Stimulated activated CD4-positive, alpha-beta T cell treated with anti-CD3 and anti-CD28 coated beads, Interleukin-4, amount 100 ng/mL, for 24 hours (primary cell): ENCODE measurements around the gene E2F4.

Source experiments
- DNase-seq: peaks from one replicate; pipeline ENCODE4 v3.0.0-alpha.2; 2020

The E2F4 gene, protein sequence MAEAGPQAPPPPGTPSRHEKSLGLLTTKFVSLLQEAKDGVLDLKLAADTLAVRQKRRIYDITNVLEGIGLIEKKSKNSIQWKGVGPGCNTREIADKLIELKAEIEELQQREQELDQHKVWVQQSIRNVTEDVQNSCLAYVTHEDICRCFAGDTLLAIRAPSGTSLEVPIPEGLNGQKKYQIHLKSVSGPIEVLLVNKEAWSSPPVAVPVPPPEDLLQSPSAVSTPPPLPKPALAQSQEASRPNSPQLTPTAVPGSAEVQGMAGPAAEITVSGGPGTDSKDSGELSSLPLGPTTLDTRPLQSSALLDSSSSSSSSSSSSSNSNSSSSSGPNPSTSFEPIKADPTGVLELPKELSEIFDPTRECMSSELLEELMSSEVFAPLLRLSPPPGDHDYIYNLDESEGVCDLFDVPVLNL

DNA sequence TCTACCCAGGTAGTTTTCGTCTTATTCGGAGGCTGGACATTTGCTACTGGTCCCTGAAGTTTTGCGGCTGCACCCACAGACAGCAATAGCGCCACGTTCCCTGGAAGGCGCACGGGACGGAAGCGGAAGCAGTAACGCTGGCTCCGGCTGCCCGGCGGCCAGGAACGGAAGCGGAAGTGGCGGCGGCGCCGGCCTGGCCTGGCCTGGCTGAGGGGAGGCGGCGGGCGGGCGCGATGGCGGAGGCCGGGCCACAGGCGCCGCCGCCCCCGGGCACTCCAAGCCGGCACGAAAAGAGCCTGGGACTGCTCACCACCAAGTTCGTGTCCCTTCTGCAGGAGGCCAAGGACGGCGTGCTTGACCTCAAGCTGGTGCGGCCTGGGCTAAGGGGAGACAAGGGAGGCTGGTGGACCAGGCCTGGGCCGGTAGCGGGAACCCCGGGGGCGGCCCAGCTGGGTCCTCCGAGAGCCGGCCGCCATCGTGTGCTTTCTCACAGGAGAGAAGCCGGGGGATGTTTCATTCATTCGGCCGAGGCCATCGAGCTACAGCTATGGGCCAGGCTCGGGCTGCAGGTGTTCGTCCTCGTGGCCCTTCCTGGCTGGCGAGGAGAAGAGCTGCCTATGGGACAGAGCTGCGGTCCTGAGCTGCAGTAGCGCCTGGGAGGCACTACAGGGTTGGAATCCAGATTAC is at the start of gene E2F4:
E2F4 (plus strand) TSS at position 161 of the 687 bp plus-strand sequence; CDS start at position 234, 73 bp downstream.
- DNase-seq = peak; percentile 90

DNA sequence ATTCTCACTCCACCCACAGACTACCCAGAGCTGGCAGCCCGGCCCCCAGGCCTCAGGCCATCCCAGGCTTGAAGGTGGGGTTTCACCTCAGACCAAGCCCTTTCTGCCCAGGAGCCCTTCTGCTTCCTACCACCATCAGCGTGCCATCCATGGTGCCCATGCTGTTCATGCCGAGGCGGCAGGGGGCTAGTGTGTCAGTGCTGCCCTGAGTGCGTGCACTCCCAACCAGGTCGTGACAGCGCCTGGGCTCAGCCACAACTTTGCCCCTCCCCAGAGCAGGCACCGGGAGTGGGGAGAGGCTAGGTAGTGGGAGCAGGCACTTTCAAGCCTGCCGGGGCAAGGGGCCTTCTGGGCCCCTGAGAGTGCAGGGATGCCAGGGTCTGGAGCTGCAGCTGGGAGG is 49.6 kb upstream of the E2F4 start:
- no peak for DNase-seq

DNA sequence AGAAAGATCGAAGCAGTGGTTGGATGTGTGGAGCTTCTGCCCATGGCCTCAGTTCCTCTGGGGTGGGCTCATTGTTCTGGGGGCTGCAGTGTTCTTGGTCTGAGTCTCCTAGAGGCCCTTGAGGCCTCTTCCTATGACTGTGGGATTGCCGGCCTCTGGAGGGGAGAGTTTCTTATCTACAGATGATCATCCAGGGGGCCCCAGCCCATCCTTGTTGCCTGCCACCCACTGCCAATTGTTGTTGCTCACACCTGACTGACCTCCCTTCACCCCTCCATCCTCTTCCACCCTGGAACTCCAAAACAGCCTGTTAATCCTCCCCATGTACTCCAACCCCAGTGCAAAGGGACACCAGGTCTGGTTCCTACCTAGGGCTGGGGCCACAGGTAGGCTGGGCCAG is 47.0 kb upstream of the E2F4 start:
- no peak for DNase-seq

DNA sequence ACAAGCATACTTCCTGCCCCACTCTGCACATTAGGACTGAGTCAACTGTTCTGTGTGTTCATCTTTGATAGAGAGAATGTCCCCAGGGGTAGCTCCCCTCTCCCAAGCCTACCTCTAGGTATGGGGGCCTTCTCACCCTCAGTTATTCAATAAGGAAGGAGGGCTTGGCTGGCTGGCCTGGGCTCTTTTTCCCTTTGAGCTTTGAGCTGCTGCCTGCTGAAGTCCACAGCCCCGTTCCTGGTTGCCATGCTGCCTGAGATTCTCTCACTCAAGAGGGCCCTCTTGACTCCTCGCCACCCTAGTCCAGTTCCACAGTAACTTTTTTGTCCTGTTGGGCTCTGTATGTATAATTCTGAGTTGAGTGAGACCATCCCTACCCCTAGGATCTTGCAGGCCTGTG is 46.2 kb upstream of the E2F4 start:
- no peak for DNase-seq

DNA sequence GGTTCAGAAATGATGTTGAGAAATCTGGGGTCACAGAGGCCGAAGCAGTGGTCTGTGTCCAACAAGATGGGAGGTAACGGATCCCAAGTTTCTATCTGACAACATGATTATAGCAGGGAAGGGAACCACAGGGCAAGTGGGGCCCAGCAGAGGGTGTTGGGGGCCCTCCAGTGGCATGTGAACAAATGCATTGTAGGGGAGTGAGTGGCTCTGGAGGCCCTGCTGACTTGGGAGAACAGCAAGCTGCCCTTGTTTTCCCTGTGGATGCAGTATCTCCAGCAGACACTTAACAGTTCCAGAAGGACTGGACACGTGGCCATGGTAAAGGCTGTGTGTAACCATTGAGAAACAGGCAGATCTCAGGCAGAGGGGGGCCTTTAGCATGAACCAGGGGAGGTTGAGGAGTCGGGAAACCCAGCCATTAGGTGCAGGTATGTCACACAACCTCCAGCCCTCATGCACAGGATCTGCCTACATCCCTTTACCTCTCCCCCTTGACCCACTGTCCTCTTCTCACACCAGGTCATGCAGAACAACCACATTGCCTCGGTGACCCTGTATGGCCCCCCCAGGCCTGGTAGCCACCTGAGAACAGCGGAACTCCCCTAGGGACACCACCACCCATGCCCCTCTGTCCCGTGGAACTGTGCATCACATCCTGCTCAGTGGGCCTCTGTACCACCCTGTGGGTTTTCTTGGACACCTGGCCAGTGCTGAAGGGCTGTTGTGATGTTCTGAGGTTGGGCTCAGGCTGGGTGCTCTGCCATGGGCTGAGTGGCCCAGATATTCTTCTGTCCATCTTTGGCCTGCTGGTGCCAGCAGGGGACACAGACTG is 45.2 kb upstream of the E2F4 start:
- no peak for DNase-seq

DNA sequence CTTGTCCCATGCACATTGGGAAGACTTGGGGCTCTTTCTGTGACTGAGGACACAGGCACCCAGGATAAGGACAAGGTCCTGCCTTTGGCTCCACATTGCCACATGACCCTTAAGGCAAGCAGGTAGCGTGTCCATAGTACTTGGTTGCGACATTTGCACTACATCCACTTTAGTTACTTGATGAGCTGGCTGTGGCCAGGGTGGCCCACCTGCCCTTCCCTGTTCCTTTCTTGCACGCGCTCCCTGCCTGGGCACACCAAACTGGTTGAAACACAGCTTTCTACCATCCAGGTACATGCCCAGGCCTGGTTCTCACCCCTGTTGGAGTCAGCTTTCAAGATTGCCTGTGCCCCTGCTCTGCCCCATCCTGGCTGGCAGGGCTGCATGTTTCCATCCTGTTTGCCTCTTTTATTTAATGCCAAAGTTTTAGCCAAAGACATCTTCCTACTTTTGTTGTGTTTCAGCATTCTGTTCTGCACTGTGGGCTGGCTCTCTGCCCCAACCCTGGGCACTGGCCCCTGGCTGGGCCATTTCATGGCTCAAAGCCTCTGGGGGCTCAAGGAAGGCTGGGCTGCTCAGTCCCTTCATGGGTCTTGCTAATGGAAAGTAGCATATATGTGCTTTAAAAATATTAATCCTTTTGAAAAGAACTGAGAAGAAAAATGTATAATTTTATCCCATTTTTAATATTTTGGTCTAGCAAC is 44.4 kb upstream of the E2F4 start:
- no peak for DNase-seq

DNA sequence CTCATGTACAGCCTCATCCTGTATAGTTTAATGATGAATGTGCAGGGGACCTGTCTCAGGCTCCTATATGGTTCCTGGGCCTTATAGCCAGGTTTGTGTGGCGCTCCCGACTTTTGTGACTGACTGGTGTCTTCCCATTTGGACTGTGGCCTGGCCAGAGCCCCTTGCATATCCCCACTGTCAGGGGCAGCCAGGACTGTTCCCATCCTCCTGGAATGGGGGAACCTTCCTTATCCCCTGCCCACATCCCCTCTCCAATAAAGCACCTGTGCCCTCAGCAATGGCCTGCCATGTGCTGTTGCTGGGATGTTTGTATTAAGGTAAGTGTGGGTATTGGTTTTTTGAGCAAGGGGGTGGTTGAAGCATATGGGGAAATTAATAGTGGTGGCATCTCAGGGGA is 43.7 kb upstream of the E2F4 start:
- no peak for DNase-seq

DNA sequence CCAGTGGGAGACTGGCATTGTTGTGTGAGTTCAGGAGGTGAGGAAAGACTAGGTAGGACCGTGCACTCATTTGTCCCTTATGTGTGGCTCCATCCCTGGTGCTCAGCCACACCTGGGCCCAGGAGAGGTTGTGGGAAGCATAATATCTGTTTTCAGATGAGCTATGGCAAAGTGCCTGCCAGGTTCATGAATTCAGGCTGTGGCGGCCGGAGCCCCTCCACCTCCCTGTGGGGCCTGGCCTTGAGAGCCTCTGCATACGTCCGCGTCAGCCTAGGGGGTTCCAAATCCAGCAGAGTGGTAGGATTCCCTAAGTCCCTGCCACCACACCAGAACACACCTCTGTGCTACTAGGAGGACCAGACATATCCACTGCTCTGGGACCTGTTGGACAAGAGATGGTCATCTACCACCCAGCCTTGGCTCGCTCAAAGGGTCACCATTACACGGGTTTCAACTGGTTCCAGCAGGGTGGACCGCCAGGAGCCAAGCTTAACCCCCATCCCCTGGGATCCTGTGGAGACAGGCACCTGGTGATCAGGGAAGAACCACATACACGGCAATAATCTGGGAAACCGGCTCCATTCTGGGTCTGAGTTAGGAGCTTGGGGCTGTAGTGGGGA is 43.2 kb upstream of the E2F4 start:
- no peak for DNase-seq

DNA sequence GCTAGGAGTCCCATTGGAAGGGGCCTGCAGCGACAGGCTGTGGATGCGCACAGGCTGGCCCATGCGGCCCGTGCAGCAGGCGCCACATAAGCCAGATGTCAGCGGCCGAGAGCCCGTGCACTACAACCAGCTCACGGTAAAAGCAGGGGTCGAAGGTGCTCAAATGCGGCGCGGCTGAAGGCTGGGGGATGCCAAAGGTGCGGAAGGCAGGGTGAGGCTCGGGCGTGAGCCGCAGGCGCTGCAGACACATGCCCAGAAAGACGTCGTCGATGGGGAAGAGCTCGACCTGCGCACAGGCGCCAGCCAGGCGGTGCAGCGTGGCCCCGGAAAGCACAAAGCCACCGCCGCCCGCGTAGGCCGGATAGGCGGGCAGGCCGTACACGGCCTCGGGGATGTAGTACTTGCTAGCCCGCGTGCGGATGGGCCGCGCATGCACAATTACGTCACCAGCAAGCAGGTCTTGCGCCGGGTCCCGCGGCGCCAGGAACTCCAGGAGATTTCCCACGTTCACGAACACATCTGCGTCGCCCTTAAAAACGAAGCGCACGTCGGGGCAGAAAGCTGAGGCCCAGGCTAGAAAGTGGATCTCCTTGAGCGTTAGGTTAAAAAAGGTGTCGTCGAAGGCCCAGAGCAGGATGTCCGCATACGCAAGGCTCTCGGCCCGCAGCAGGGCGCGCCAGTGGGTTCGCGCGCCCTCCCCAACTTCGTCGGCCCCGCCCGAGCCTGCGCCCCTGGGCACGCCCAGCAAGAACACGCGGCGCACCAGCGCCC is 42.5 kb upstream of the E2F4 start:
- no peak for DNase-seq

DNA sequence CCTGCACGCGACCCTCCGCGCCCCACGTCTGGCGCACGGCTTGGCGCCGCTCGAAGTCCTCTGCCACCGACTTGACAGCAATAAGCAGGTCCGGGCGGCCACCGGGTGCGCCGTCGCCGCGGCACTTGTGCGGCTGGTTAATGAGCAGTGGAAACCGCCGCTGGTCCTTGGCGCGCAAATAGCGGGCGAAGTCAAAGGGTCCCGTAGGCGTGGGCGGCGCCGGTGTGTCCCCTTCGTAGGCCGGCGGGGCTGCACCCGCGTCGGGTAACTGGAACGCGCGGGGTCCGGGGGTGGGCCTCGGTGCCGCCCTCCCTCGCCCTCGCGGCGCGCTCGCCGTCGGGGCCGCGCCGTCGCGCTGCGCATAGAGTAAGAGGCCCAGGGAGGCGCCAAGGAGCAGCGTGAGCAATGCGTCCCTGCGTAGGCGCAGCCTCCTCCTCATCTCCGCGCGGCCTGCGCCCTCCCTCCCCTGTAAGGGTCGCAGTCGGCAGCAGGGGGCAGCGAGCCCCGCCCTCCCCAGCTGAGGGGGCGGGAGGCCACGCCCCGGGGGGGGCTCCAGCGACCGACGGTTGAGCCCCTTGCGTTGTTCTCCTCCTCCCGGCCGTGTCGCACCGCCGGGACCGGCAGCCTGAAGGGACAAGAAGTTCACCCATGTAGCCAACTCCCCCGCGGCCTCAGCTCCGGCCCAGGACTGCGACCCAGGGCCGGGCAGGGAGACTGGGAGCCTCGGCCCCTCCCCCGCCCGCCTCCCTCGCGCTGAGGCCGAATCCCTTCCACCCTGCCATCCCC is 41.7 kb upstream of the E2F4 start:
- DNase-seq = peak; percentile 49

DNA sequence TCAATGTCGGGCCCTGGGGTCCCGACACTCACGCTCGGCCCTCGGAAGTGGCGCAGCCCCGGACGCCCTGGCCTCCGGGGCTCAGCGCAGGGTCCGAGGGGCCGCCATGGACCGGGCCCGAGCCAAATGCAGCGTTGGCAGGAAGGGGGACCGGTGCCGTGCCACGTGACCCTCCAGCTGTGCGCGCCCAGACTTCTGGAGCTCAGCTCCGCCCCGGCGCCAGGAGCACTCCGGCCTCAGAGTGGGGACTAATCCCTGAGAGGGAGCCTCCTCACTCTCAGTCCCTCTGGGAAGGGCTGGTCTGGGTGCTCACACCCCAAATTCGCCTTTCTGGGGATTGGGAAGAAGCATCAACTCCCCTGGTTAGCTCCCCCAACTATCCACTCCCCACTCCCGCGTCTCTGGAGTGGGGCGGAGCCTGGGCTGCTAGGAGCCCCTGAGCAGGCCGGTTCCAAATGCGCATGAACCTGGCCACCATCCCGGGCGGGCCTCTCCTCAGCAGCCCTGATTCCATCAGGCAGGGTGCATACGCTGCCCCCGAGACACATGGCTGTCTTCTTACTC is 41.0 kb upstream of the E2F4 start, which contains the start of gene B3GNT9:
B3GNT9 (minus strand) TSS at position 166 of the 564 bp plus-strand sequence. CDS start 513 bp downstream, outside the sequence.
- no peak for DNase-seq

DNA sequence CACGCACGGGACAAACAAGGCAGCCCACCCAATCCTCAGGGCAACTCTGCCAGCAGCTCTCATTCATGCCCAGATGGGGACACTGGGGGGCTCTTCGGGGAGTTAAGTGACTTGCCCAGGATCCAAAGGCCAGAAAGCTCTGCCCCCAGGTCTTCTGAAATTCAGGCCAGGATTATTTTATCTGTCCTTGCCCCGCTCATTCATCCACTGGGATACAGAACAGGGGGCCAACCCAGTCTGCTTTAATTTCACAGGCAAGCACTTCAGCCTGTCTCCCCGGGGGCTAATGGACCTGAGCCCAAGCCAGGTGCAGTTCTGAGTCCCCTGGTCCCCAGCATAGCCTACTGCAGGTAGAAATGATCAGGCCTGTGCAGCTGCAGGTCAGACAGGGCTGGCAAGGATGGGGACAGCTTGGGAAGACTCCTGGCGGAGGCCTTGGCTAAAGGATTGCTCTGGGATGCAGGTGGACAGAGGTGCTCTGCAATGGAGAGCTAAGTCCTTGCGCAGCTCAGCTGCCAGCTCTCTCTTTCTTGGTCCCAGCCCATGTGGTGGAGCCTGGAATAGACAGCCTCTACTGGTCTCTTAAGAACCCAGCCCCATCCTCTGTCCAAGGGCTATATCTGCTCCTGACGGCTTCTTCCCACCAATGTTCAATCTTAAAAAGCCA is 40.4 kb upstream of the E2F4 start:
- no peak for DNase-seq

DNA sequence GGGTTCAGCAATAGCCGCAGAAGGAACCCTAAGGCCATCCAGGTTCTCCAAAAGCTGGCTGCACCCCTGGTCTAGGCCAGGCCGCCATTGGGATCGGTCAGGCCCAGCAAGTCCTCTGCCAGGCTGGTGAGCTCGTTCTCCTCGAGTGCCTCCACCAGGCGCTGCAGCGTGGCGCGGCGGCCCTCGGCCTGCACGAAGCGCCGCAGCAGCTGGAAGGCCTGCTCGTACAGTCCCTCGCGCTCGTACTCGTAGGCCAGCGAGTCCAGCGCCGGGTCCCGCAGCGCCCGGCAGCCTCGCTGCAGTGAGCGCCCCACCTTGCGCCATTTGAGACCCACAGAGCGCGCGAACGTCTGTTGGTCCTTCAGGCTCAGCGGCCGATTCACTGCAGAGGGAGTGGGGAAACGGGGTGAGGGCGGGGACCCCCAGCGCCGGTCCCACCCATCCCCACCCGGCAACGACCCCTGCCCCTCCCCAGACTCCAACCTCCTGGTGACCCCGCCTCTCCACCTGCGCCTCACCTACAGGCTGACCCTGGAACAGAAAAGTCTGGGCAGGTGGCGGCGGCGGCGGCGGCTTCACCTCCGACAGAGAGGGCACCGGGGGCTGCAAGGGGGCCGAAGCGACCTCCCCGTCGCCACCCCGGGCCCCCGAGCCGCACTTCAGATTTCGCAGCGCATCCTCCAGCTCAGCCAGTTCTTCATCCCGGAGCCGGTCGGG is 37.2 kb upstream of the E2F4 start:
- DNase-seq = no peak

DNA sequence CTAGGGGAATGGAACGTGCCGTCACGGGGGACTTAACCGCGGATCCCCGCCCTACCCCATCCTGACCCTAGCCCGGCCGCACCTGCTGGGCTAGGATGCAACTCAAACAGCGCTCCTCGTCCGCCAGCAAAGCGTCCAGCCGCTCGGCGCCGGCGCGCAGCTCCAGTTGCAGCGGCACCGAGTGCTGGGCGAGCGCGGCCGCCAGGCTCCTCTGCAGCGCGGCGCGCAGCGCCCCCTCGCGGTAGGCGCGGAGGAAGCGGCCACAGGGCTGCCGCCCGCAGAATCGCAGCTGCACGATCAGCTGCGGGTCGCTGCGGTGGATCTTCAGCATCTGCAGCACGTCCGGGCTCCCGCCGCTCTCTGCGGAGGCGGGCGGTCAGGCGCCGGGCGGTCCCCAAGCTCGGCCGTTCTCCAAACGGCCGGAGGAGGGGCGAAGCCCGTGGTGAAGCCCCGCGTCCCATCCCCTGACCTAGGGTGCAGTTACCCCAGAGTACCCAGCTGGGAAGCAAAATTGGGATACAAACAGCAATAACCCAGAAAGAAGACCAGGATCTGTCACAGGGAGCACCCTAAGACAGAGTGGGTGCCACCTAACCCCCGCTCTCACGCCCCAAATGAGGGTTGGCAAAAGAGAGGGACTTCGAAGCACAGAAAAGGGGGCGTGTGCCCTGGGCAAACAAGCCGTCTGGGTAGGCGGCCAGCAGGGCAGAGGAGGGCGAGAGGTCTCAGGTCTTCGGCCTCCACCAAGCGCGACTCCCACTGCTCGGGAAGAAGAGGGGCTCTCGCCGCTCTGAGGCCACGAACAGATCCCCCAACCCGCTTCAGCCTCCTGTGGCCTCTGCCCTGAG is 36.4 kb upstream of the E2F4 start:
- DNase-seq = peak; percentile 80

DNA sequence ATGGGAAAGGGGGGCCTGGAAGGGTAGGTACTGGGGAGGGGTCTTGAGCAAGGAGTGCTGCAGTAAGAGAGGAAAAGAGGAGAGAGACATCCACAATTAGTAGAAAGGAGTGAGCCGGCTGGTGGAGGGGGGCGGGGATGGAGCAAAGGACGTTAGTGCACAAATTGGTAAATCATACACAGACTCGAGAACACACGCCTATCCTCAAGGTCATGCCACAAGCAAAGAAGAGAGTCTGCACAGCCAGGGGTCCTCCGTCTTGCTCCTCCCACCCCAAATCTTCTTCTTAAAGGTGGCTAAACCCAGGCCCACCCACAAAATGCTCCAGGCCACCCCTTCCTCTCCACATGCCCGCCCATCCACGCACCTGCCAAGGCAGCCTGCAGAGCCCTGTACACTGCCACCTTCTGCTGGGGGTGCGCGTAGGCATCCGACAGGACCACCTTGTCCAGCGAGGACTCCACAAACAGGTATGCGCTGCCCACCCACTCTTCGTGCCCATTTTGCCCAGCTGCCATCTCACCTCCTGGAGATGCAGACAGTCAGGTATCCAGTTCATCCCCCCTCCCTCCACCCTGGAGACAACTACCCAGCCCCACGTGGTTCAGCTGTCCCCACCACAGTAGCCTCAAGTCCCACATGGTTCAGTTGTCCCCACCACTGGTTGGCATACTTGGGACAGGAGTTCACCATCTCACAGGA is 35.7 kb upstream of the E2F4 start:
- DNase-seq = no peak

DNA sequence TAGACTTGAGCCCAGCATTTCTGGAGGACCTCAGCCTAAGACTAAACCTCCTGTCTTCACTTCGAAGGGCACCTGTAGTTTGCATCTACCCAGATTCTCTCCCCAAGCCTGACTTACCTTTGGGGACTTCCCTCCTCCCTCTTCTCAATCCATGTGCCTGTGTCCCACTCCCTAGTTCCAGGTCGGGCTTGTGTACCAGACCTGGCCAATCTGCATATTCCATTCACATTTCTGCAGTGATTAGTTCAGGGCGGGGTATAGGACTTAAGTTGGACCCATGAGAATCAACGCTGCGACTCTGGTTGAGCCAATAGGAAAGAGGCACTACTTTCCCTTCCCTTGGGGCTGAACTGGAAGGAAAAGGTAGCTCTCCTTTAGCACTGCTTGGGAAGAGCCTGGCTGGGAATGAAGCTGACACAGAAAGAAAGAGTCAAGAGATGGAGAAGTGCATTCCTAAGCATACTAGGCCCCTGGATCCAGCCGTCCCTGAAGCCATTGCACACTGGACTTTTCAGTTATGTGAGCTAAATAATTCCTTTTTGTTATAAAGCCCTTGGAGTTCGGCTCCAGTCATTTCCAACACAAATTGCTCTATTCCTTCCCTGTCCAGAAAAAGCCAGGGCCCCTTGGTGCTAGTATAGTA is 34.7 kb upstream of the E2F4 start:
- DNase-seq = no peak
